Measurements from ENCODE around the gene MAGI2. TPM values are rescaled to one million over a fixed set of nuclear protein-coding genes. Genes with fewer than 3 reads are reported as not detected.

Gene MAGI2
- polyA plus RNA-seq, 1 donor = 3.7 TPM

DNA sequence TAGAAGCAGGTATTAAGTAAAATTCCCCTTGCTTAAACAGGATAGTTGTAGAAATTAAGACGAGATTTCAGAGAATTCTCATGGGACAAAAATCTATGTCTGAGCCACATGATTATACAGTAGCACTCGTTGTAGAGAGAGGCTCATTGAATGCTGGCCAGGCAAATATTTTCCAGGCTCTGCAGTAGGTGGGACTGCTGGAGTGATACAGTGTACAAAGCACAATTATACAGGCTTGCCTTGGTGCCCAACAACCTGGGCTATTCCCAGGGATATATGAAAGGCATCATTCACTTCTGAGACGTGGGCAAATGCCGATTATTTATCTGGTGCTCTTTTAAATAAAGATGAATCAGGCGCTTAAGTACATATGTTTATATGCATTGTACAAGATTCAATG is 1274.3 kb downstream of the MAGI2 start:
- no peak for DNase-seq (ENCODE audit: low read depth)

GRCh38 chr7:78178319-78178718 is 1275.1 kb downstream of the MAGI2 start:
- DNase-seq (ENCODE audit: low read depth) = no peak

- DNase-seq (ENCODE audit: low read depth) = peak; percentile 61
Measured at GRCh38 chr7:78176171-78176570, 1277.3 kb downstream of the MAGI2 start.

DNA sequence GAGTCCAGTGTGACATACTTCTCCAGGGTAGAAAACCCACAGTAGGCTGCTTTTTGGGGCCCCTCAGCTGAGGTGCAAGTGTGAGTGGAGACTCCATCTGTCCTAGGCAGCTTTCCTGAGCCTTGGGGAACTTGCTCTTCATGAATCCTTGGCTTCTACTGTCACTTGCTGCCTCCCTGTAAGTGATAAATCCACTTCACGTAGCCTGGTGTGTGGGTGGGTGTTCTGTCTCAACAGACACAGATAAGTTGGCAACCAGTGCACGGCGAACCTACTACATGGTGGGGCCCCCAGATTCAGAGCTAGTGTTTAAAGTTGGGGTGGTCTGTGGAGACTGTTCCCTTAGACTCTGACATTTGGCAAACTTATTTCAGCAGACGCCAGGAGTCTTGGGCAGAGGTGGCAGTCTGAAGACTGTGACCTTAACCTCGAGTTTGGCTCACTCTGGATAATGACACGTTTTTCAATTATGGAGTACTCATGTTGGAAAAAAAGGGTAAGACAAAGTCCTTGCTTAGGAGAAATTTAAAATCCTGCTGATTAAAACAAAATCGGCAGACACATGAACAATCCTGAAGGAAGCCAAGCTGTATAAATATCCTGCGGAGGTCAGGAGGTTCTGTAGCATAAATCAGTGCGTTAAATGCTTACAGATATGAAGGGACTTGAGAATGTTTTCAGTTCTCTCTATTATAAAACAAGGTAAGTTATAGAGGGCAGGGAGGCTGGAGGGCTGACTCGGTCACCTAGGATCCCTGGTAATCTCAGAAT is 1278.0 kb downstream of the MAGI2 start:
- DNase-seq (ENCODE audit: low read depth) = no peak

GRCh38 chr7:78173666-78174065 is 1279.8 kb downstream of the MAGI2 start:
- no peak for DNase-seq (ENCODE audit: low read depth)

DNA sequence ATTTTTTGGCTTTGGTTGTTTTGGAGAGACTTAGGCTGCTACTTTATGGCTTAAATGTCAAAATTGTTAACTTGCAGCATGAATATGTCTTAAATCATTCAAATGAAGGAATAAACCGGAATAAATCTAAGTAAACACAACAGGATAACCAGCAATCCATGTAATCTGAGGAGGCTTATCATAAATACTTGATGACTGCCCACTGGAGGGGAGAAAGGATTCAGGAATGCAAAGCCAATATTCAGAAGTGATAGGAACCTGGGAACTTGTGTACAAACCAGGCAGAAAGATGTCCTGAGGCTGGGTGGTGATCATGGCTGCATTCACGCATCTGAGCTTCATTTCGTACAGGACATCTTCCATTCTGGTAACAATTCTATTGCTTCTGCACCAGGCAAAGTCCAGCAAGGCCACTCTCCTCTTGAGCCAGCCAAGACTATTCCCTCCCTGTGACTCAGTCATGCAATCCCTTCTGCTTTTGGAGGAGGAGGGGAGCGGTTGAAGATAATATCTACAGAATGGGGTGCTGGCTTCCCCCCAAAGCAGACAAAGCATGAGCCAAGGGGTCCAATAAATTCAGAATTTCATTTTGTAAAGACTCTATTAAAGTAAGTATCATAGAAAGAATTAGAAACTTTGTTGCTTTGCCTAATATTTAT is 1280.4 kb downstream of the MAGI2 start:
- DNase-seq (ENCODE audit: low read depth) = no peak

DNA sequence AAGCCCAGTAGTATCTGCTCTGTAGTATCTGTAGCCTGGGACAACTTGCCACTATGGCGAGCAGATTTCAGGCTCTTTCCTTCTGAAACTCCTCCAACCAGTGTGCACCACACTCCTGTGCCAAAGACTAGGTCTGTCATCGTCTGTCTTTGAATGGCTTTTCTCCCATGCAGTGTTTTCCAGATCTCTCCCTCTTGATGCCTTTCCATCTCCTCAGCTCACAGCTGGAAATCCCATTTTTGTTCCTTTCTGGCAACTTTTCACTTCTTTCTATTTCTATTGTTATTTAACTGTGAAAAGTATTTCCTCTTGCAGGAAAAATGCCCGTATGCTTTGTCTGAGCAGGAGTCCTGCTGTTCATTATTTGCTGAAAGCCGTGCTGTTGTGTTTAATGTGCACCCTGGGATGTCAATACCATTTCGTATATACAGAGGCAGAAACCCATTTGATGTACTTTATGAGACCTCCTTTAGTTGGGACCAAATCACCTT is 1281.2 kb downstream of the MAGI2 start:
- peak; percentile 34 for DNase-seq (ENCODE audit: low read depth)

DNA sequence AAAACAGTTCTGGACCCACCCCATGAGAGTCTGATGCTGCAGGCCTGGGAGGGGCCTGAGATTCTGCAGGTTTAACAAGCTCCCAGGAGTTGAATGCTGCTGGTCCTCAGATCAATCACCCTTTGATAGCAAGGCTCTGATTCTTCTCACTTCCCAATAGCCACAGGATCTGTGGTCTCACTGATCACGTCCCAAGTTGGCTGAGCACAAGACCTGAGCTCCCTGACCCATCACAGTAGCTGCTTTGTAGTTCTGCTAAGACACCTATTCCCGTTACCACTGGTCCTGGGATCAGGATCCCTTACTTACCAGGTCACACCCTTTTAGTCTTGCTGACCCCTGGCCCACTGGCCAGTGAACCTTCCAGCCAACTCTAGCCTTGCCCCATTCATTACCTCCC is 1282.1 kb downstream of the MAGI2 start:
- no peak for DNase-seq (ENCODE audit: low read depth)

- DNase-seq (ENCODE audit: low read depth) = no peak
Measured at GRCh38 chr7:78170815-78171214, 1282.7 kb downstream of the MAGI2 start.

DNA sequence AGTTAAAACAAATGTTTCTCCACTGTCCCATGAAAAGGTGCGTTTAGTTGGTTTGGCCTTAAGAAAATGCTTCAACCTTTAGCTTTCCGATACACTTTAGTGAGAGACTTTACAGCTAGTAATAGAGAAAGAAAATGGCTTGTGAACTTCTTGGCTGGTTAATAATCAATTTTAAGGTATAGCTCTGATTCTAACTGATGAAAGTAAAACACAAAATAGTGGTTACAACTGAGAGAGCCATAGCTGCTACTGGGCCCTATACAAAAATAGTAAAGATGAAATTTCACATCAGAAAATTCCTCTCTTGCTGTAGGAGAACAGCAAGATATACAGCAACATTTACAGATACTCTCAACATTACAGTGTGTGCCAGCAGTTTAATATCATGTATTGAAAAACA is 1283.5 kb downstream of the MAGI2 start:
- DNase-seq (ENCODE audit: low read depth) = no peak

- no peak for DNase-seq (ENCODE audit: low read depth)
Measured at GRCh38 chr7:78168865-78169264, 1284.6 kb downstream of the MAGI2 start.

- no peak for DNase-seq (ENCODE audit: low read depth)
Measured at GRCh38 chr7:78167860-78168259, 1285.6 kb downstream of the MAGI2 start.

DNA sequence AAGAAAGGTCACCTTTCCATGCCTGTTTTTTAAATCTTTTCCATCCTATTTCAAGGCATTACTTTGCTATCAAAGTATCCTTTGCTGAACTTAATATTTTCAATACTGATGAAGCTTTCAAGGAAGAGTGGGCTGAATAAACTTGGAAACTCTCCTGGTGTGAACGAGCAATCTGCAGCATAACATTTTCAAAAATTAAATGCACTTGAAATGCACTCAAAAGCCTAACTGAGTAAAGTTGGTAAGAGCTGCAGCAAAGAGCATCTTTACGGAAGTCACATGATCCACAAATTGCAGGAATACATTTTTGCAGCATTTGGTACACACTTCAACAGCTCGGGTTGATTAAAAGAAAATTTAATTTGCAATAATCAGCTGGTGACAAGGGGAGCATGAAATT is 1287.6 kb downstream of the MAGI2 start:
- no peak for DNase-seq (ENCODE audit: low read depth)

DNA sequence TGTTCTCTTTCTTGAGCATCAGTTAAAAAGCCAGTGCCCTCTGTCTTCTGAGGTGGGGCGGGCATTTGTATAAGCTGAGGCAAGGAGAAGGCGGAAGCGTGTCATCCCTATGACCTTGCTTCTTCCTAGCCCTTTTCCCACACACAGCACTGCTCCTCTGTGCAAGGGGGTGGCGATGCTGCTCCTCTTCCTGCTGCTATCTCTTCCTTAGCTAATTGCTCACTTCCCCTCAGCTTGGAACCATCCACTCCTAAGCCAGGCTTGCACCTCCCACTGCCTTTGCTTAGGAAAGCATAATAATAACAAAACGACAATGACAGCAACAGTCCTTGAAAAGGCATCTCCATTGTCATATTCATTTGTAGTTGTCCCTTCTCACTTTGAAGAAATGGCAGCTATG is 1288.0 kb downstream of the MAGI2 start:
- no peak for DNase-seq (ENCODE audit: low read depth)

DNA sequence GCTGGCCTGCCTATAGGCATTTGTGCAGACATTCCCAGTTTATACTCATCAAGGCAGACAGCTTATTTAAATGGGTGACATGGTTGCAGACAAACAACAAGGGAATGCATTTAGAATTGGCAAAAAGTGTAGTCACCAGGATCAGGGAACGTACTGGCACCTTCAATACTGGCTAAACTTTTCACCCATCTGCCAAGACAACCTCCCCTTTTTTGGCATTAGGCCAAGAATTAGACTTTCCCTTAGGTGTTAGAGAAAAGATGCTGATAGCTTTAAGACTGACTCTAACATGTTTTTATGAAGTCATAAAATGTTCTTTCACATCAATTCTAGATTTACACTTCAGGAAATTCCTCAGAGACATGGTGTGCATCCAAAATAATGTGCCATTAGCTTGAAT is 1289.0 kb downstream of the MAGI2 start:
- DNase-seq (ENCODE audit: low read depth) = no peak

DNA sequence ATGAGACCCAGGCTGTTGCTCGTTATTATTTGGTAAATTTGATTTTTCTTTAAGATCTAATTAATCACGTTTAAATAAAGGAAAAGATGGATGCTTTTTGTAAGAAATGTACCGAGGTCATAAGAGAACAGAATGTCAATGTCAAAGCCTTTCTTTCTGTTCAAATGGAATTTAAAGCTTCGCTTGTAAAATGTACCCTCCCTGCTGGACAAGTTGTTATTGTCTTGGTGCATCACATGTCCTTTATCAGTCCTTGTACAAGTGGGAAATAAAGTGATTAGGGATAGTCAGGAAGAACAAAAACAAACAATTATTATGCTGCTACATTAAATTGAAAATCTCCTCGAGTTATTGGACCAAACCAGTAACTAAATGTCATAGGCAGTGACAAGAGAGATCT is 1291.7 kb downstream of the MAGI2 start:
- no peak for DNase-seq (ENCODE audit: low read depth)

DNA sequence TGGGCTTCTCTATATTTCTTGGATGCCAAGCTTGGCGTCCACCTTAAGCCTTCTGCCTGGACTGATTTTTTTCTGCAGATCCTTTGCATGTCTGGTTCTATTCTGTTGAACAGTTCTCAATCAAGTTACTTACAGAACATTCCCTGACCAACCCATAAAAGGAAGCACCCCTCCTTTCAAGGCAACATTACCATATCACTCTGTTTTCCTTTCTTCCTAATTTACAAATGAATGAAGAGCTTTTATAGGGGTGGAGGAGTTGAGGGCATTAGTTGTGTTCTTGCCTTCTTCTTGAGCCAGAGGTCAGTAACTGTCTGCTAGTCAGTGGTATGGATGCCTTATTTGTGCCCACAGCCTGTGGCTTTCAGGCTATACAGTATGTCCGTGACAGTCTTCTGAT is 1293.9 kb downstream of the MAGI2 start:
- DNase-seq (ENCODE audit: low read depth) = no peak

DNA sequence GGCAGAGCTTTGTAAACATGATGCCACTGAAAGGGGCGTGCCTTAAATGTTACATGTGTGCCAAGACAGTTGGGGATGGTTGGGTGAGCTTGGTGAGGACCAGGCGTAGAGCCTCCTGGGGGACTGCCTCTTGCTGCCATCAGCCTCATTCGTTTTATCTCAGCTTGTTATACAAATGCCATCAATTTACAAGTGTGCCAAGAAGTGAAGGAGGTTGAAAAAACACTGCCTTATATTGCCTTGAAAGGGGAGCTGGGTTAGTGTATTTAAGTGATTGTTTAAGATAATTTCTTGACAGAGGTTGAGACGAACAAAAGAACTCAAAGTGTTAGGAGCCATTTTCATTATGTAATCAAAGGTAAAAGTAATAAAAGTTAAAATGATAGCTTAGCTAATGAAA is 1300.2 kb downstream of the MAGI2 start:
- DNase-seq (ENCODE audit: low read depth) = no peak

DNA sequence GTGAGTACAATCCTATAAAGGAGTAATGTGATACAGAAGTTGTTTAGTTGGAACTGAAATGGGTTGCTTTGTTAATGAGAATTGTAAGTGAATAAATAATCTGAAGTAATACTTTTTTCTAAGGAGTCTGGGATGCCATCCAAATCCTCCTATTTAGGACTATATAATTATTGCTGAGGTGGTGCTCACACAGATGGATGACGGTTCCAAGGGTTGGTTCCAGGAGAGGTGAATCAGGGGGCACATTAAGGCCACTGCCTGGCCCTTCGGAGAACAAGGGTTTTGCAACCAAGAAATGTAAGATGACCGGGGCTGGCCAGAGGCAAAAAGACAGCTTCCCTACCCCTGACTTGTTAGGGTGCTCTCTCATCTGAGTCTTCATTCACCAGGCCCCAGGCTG is 1302.2 kb downstream of the MAGI2 start:
- no peak for DNase-seq (ENCODE audit: low read depth)

DNA sequence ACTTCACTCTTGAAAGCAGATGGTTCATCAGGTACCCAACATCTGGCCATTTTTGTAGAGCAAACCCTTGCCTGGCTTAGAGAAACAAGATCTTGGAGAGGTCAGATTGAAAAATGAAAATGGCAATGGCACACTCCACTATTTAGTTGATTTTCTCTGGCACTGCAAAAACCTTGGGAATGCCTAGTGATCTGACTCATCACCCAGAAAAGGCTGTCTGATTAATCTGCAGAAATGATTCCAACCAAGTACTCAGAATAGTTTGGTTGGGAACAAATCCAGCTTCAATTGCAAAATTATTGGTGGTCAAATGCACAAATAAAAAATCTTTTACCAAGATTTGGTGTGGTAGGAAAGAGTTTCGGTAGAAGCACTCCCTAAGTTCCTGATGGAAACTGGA is 1303.7 kb downstream of the MAGI2 start:
- no peak for DNase-seq (ENCODE audit: low read depth)

- no peak for DNase-seq (ENCODE audit: low read depth)
Measured at GRCh38 chr7:78148166-78148894, 1305.1 kb downstream of the MAGI2 start.

GRCh38 chr7:78146546-78146945 is 1306.9 kb downstream of the MAGI2 start:
- DNase-seq (ENCODE audit: low read depth) = no peak

GRCh38 chr7:78143661-78144060 is 1309.8 kb downstream of the MAGI2 start:
- no peak for DNase-seq (ENCODE audit: low read depth)
